ENCODE measurements around the gene SNAP29. TPM values are rescaled to one million over a fixed set of nuclear protein-coding genes. Genes with fewer than 3 reads are reported as not detected.

SNAP29 gene
- total and polyA plus RNA-seq, 12 donors, result 9.9 to 43.6 (median 26.1) TPM

- peak overlapping the region; percentile 74 to 94 (median 81) for H3K27ac ChIP-seq
- H3K4me3 ChIP-seq, result peak overlapping the region in 5 of 10 donors; percentile 2 to 34 (median 26)
- 41 to 63% methylated on average over 11 of the region's 11 CpGs for WGBS, 2 donors
- H3K9me3 ChIP-seq, result no peaks in the 10 kb centered on the region
- DNase-seq, result peak; percentile 35 to 73
- no peaks in the 10 kb centered on the region for H3K27me3 ChIP-seq
- peaks cover 0 to 57% (median 12%) of the 10 kb centered on the region in 9 donors for H3K36me3 ChIP-seq
- intact Hi-C loops (cut with DNase I), result loop anchor here in 2 of 10 donors (10.0 kb wide), 1 partner anchor 47 kb away; the partner anchor contains the start of gene CRKL (in 2 of the 2)
- H3K4me1 ChIP-seq, result peaks cover 21 to 62% (median 35%) of the 10 kb centered on the region in 9 donors
- TF ChIP-seq CTCF (IDR thresholded peaks at IDR 0.05), result no peak
- ATAC-seq, result peak; percentile 70 to 96 (median 93)
Observed at GRCh38 chr22:20867179-20868024, 8.6 kb downstream of the SNAP29 start.

DNA sequence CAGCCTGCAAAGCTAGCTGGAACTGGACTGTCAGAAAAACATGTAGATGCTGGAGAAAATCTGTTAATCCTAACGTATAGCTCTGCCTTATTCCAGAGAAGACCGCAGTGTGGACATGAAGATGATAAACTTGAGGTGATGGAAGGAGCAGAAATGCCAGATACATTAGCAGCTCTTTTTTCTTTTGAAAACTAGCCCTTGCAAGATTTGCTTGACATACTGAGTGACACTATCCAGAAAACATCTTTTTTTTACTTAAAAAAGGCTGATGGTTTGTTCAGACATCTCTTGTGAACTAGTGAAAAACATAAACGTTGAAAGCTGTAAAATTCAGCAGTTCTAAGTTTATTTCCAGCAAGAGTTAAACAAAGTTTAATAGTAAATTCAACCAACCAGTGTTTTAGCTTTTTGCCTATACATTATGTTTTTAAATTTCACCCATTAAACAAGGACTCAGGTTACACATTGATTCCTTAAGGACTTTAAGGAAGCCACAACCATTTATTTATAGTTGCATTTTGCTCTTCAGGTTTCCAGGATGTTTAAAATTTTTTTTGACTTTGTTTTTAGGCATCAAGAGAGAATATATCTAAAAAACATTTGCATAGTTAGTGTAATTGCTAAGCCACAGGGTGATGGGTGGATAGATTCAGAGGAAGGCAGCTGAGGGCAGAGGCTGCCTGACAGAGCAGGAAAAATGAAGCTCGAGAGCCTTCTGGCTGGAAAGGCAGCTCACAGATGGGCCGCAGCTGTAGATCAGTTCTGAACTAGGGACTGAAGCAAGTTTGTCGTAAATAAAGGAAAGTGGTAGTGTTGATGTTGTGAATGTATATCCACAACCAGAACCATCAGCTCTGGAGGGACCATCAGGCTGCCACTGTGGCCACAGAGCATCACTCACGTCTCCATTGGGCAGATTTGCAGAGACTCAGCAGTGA lies 9.5 kb downstream of the SNAP29 start:
- ATAC-seq (no peak), DNase-seq (no peak)
- Histone ChIP-seq H3K27me3 (no peaks in the 10 kb centered on the region), H3K9me3 (no peaks in the 10 kb centered on the region), H3K36me3 (peaks cover 0 to 59% (median 20%) of the 10 kb centered on the region in 9 donors), H3K4me1 (peaks cover 21 to 53% (median 35%) of the 10 kb centered on the region in 9 donors), H3K27ac (peak overlapping the region; percentile 74 to 94 (median 81)), H3K4me3 (no peak overlapping the region)
- no peak for TF ChIP-seq CTCF (IDR thresholded peaks at IDR 0.05)
- 71 to 76% methylated on average over 7 of the region's 7 CpGs for WGBS, 2 donors
- intact Hi-C loops (cut with DNase I), result loop anchor here in 2 of 10 donors (10.0 kb wide), 1 partner anchor 47 kb away; the partner anchor contains the start of gene CRKL (in 2 of the 2)

GRCh38 chr22:20869234-20869633 lies 10.4 kb downstream of the SNAP29 start:
- H3K27me3 ChIP-seq, result no peaks in the 10 kb centered on the region
- no peaks in the 10 kb centered on the region for H3K9me3 ChIP-seq
- ATAC-seq (no peak), DNase-seq (no peak)
- intact Hi-C loops (cut with DNase I), result loop anchor here in 2 of 10 donors (10.0 kb wide), 1 partner anchor 46 kb away; the partner anchor contains the start of gene CRKL (in 2 of the 2)
- H3K27ac ChIP-seq, result peak overlapping the region in 3 of 10 donors; percentile 11 to 94 (median 76)
- 95 to 97% methylated on average over 2 of the region's 2 CpGs for WGBS, 2 donors
- H3K4me3 ChIP-seq, result no peak overlapping the region
- peaks cover 0 to 57% (median 23%) of the 10 kb centered on the region in 9 donors for H3K36me3 ChIP-seq
- H3K4me1 ChIP-seq, result peaks cover 21 to 44% (median 35%) of the 10 kb centered on the region in 9 donors
- no peak for TF ChIP-seq CTCF (IDR thresholded peaks at IDR 0.05)

DNA sequence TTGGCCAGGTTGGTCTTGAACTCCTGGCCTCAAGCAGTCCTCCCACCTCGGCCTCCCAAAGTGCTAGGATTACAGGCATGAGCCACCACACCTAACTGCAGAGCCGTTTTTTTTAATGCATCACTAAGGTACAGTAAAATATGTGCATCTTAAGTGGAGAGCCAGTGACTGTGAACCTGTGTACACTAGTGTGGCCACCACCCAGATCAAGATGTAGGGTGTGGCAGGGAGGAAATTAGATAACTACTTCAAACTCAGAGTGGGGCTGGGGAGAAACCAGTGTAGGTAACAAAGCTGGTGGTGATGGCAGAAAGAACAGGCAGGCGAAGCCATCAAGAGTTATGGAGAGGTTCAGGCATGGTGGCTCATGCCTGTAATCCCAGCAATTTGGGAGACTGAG lies 14.4 kb downstream of the SNAP29 start:
- Histone ChIP-seq H3K27me3 (no peaks in the 10 kb centered on the region), H3K4me1 (peaks cover 0 to 9% (median 6%) of the 10 kb centered on the region in 9 donors), H3K4me3 (no peak overlapping the region), H3K9me3 (no peaks in the 10 kb centered on the region), H3K36me3 (peaks cover 0 to 89% (median 23%) of the 10 kb centered on the region in 9 donors), H3K27ac (no peak overlapping the region)
- TF ChIP-seq CTCF (IDR thresholded peaks at IDR 0.05), result no peak
- WGBS, 2 donors, result 95 to 96% methylated on average over 3 of the region's 3 CpGs
- intact Hi-C loops (cut with DNase I), result no loop called here
- no peak for ATAC-seq
- DNase-seq, result no peak

Data from heart right ventricle (tissue), 16 donors.